ENCODE measurements around the gene DDX42. TPM values are rescaled to one million over a fixed set of nuclear protein-coding genes. Genes with fewer than 3 reads are reported as not detected.
A peak's percentile ranks its signal among the peaks of the same experiment; 100 is the strongest.

DDX42 gene
- total RNA-seq, 1 donor from 2014 or later, result 121 TPM

DNA sequence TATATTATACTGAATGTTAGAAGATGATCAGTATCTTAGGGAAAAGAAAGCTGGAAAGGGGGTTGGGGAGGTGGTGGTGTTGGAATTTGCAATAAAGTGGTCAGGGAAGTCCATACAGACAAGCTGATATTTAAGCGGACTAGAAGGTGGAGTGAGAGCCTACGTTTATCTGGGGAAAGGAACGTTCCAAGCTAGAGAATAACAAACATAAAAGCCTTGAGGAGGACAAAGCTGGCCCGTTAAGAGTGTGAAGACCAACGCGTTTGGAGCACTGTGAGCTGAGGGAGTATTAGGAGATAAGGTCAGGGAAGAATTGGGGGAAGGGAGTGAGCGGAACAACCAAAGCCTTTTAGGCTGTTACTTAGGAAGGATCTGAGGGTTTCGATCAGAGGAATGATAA is 1.4 kb downstream of the DDX42 start:
- TF ChIP-seq POLR2AphosphoS5 (IDR thresholded peaks at IDR 0.05; ENCODE audit: insufficient read depth in 1 of 2, low read depth in 1 of 2) (no peak), CTCF (IDR thresholded peaks at IDR 0.05) (no peak), POLR2A (IDR thresholded peaks at IDR 0.05) (no peak)
- peak overlapping the region; percentile 89 for H3K27ac ChIP-seq
- H3K9me3 ChIP-seq, result no peaks in the 10 kb centered on the region
- H3K27me3 ChIP-seq, result no peaks in the 10 kb centered on the region
- H3K36me3 ChIP-seq, result peaks cover 0 to 3% of the 10 kb centered on the region in 2 donors
- peaks cover 65% of the 10 kb centered on the region for H3K4me1 ChIP-seq
- intact Hi-C loops (cut with DNase I), result no loop called here
- H3K4me3 ChIP-seq, result peak overlapping the region; percentile 70 to 73
- no peak for DNase-seq (ENCODE audit: extremely low spot score in 2 of 2)

GRCh38 chr17:63780507-63780906 is 6.5 kb downstream of the DDX42 start:
- Histone ChIP-seq H3K27ac (no peak overlapping the region), H3K4me3 (no peak overlapping the region), H3K27me3 (no peaks in the 10 kb centered on the region), H3K4me1 (peaks cover 54% of the 10 kb centered on the region), H3K36me3 (peaks cover 0 to 3% of the 10 kb centered on the region in 2 donors), H3K9me3 (no peaks in the 10 kb centered on the region)
- intact Hi-C loops (cut with DNase I), result no loop called here
- no peak for TF ChIP-seq POLR2A (IDR thresholded peaks at IDR 0.05)
- DNase-seq (ENCODE audit: extremely low spot score in 2 of 2), result no peak

GRCh38 chr17:63780928-63781327 is 7.0 kb downstream of the DDX42 start:
- DNase-seq (ENCODE audit: extremely low spot score in 2 of 2), result no peak
- no peaks in the 10 kb centered on the region for H3K9me3 ChIP-seq
- TF ChIP-seq CTCF (IDR thresholded peaks at IDR 0.05), result no peak
- TF ChIP-seq POLR2A (IDR thresholded peaks at IDR 0.05), result no peak
- intact Hi-C loops (cut with DNase I), result no loop called here
- no peak overlapping the region for H3K4me3 ChIP-seq
- peaks cover 0 to 3% of the 10 kb centered on the region in 2 donors for H3K36me3 ChIP-seq
- no peaks in the 10 kb centered on the region for H3K27me3 ChIP-seq
- no peak overlapping the region for H3K27ac ChIP-seq
- peaks cover 49% of the 10 kb centered on the region for H3K4me1 ChIP-seq

GRCh38 chr17:63783522-63783921 is 9.6 kb downstream of the DDX42 start:
- no peak overlapping the region for H3K4me3 ChIP-seq
- H3K27ac ChIP-seq, result no peak overlapping the region
- H3K27me3 ChIP-seq, result no peaks in the 10 kb centered on the region
- H3K4me1 ChIP-seq, result peaks cover 26% of the 10 kb centered on the region
- intact Hi-C loops (cut with DNase I), result no loop called here
- no peaks in the 10 kb centered on the region for H3K9me3 ChIP-seq
- peaks cover 0 to 24% of the 10 kb centered on the region in 2 donors for H3K36me3 ChIP-seq
- no peak for DNase-seq (ENCODE audit: extremely low spot score in 2 of 2)
- TF ChIP-seq POLR2AphosphoS5 (IDR thresholded peaks at IDR 0.05; ENCODE audit: insufficient read depth in 1 of 2, low read depth in 1 of 2) (no peak), POLR2A (IDR thresholded peaks at IDR 0.05) (no peak), CTCF (IDR thresholded peaks at IDR 0.05) (no peak)

GRCh38 chr17:63785556-63785955 is 11.6 kb downstream of the DDX42 start:
- Histone ChIP-seq H3K9me3 (no peaks in the 10 kb centered on the region), H3K4me1 (peaks cover 9% of the 10 kb centered on the region), H3K4me3 (no peak overlapping the region), H3K36me3 (peaks cover 0 to 39% of the 10 kb centered on the region in 2 donors), H3K27ac (no peak overlapping the region), H3K27me3 (no peaks in the 10 kb centered on the region)
- intact Hi-C loops (cut with DNase I), result no loop called here
- no peak for DNase-seq (ENCODE audit: extremely low spot score in 2 of 2)
- TF ChIP-seq POLR2AphosphoS5 (IDR thresholded peaks at IDR 0.05; ENCODE audit: insufficient read depth in 1 of 2, low read depth in 1 of 2), result no peak
- no peak for TF ChIP-seq CTCF (IDR thresholded peaks at IDR 0.05)
- no peak for TF ChIP-seq POLR2A (IDR thresholded peaks at IDR 0.05)

- H3K9me3 ChIP-seq, result no peaks in the 10 kb centered on the region
- no peak overlapping the region for H3K27ac ChIP-seq
- H3K4me1 ChIP-seq, result peaks cover 3% of the 10 kb centered on the region
- peaks cover 0 to 42% of the 10 kb centered on the region in 2 donors for H3K36me3 ChIP-seq
- no peak for TF ChIP-seq POLR2AphosphoS5 (IDR thresholded peaks at IDR 0.05; ENCODE audit: insufficient read depth in 1 of 2, low read depth in 1 of 2)
- TF ChIP-seq POLR2A (IDR thresholded peaks at IDR 0.05), result no peak
- TF ChIP-seq CTCF (IDR thresholded peaks at IDR 0.05), result no peak
- H3K27me3 ChIP-seq, result no peaks in the 10 kb centered on the region
- intact Hi-C loops (cut with DNase I), result no loop called here
- H3K4me3 ChIP-seq, result no peak overlapping the region
- DNase-seq (ENCODE audit: extremely low spot score in 2 of 2), result no peak
These were observed 12.1 kb downstream of the DDX42 start for GRCh38 chr17:63786117-63786516.

Data from vagina (tissue), 2 donors.